GM12865 (cell line): ENCODE results near the gene BARX1.

ENCODE experiments used
- DNase-seq: peaks from one replicate; pipeline ENCODE4 v3.0.0; 2010; ENCODE audit warnings: low read depth
- H3K4me3 ChIP-seq: 2 replicates; pipeline ENCODE4 v1.5.1; 2011; ENCODE audit warnings: mild to moderate bottlenecking, low read depth, low read length, control low read depth
- CTCF ChIP-seq: IDR thresholded peaks from 2 replicates; pipeline ENCODE4 v1.5.1; 2011; ENCODE audit warnings: low read length, control low read depth, low read depth, inconsistent platforms; ENCODE audit not compliant: insufficient read depth; ENCODE audit errors: missing control alignments

Gene BARX1

GRCh38 chr9:93931905-93932304 lies 23.2 kb downstream of the BARX1 start:
- H3K4me3 ChIP-seq = no peak overlapping the region
- TF ChIP-seq CTCF = no peak
- DNase-seq = no peak

- TF ChIP-seq CTCF = no peak
- no peak overlapping the region for H3K4me3 ChIP-seq
- DNase-seq = no peak
Observed at GRCh38 chr9:93930070-93930469, 25.1 kb downstream of the BARX1 start.

- no peak for TF ChIP-seq CTCF
- H3K4me3 ChIP-seq = no peak overlapping the region
- DNase-seq = no peak
Observed at GRCh38 chr9:93929231-93929630, 25.9 kb downstream of the BARX1 start.

GRCh38 chr9:93922535-93922934 lies 32.6 kb downstream of the BARX1 start:
- H3K4me3 ChIP-seq = no peak overlapping the region
- no peak for TF ChIP-seq CTCF
- no peak for DNase-seq

GRCh38 chr9:93920131-93920800 lies 34.9 kb downstream of the BARX1 start:
- no peak for DNase-seq
- no peak overlapping the region for H3K4me3 ChIP-seq
- no peak for TF ChIP-seq CTCF

- TF ChIP-seq CTCF = no peak
- DNase-seq = no peak
- no peak overlapping the region for H3K4me3 ChIP-seq
Observed at GRCh38 chr9:93918061-93918460, 37.1 kb downstream of the BARX1 start.

GRCh38 chr9:93917121-93917853 lies 37.9 kb downstream of the BARX1 start:
- DNase-seq = no peak
- TF ChIP-seq CTCF = no peak

More at GRCh38 chr9:93917121-93917853, 37.9 kb downstream of the BARX1 start:
- no peak overlapping the region for H3K4me3 ChIP-seq
